HG03064 (cell line): ENCODE results near the gene C1orf159.
A peak's percentile ranks its signal among the peaks of the same experiment; 100 is the strongest.
"Not testable (repeated sequence)": the region's sequence is repeated elsewhere in the genome, so short reads cannot be mapped to it uniquely, and the experiment has no call there.

ENCODE experiments used
- ATAC-seq: cut with Tn5 transposase; IDR thresholded peaks from one replicate; pipeline ENCODE4 v1.9.1; 2021; ENCODE audit warnings: low read depth; ENCODE audit not compliant: unreplicated experiment

Gene C1orf159

GRCh38 chr1:1115786-1116700, at the start of gene C1orf159:
TSS of gene C1orf159 (minus strand) at chr1:1116089. CDS start at chr1:1091543, 24,546 bp downstream.
- ATAC-seq = peak; percentile 87

- no peak for ATAC-seq
These were observed 49.6 kb upstream of the C1orf159 start for GRCh38 chr1:1165485-1165884.

- no peak for ATAC-seq
These were observed 49.0 kb upstream of the C1orf159 start for GRCh38 chr1:1164701-1165451.

GRCh38 chr1:1164361-1164700, 48.4 kb upstream of the C1orf159 start:
- ATAC-seq = no peak

- no peak for ATAC-seq
These were observed 47.7 kb upstream of the C1orf159 start for GRCh38 chr1:1163538-1164070.

GRCh38 chr1:1162597-1163537, 47.0 kb upstream of the C1orf159 start:
- ATAC-seq = no peak

GRCh38 chr1:1161683-1162079, 45.8 kb upstream of the C1orf159 start:
- no peak for ATAC-seq

GRCh38 chr1:1161078-1161682, 45.3 kb upstream of the C1orf159 start:
- ATAC-seq = no peak

GRCh38 chr1:1160281-1160930, 44.5 kb upstream of the C1orf159 start:
- ATAC-seq = no peak

GRCh38 chr1:1157914-1158710, 42.2 kb upstream of the C1orf159 start:
- ATAC-seq = no peak

GRCh38 chr1:1157426-1157913, 41.6 kb upstream of the C1orf159 start:
- no peak for ATAC-seq

- ATAC-seq = no peak
These were observed 41.1 kb upstream of the C1orf159 start for GRCh38 chr1:1157033-1157365.

- no peak for ATAC-seq
These were observed 40.5 kb upstream of the C1orf159 start for GRCh38 chr1:1156140-1157032.

GRCh38 chr1:1155258-1155657, 39.4 kb upstream of the C1orf159 start:
- ATAC-seq = no peak

- no peak for ATAC-seq
These were observed 38.0 kb upstream of the C1orf159 start for GRCh38 chr1:1153874-1154273.

GRCh38 chr1:1153215-1153614, 37.3 kb upstream of the C1orf159 start:
- ATAC-seq = not testable (repeated sequence)

- ATAC-seq = not testable (repeated sequence)
These were observed 36.5 kb upstream of the C1orf159 start for GRCh38 chr1:1152431-1152830.

- no peak for ATAC-seq
These were observed 35.4 kb upstream of the C1orf159 start for GRCh38 chr1:1151306-1151705.
